Liver (tissue), 9 donors: ENCODE measurements around the gene VDAC1. TPM values are rescaled to one million over a fixed set of nuclear protein-coding genes. Genes with fewer than 3 reads are reported as not detected.
"Not testable (repeated sequence)": the region's sequence is repeated elsewhere in the genome, so short reads cannot be mapped to it uniquely, and the experiment has no call there.

Experiments used
- DNase-seq: peaks from one replicate; pipeline ENCODE4 v3.0.0-alpha.2; 2017; ENCODE audit warnings: low spot score
- H3K27ac ChIP-seq, 2 donors: one replicate each; pipeline ENCODE4 v1.7.0; 2013; ENCODE audit warnings: inconsistent platforms in 2 of 2, low read length in 2 of 2, control low read depth in 1 of 2, low read depth in 1 of 2, mild to moderate bottlenecking in 1 of 2
- H3K27me3 ChIP-seq, 4 donors: one replicate each; pipeline versions ENCODE4 v1.6.1 to v1.7.0; 2013; ENCODE audit warnings: low read length in 3 of 4, inconsistent platforms in 1 of 4, mild to moderate bottlenecking in 1 of 4, moderate library complexity in 1 of 4; ENCODE audit not compliant: control insufficient read depth in 4 of 4, insufficient read depth in 4 of 4
- H3K36me3 ChIP-seq, 4 donors: one replicate each; pipeline versions ENCODE4 v1.6.1 to v1.7.0; 2013; ENCODE audit warnings: low read length in 3 of 4, mild to moderate bottlenecking in 3 of 4, low read depth in 1 of 4, moderate library complexity in 1 of 4; ENCODE audit not compliant: control insufficient read depth in 4 of 4, insufficient read depth in 3 of 4
- H3K4me1 ChIP-seq, 4 donors: one replicate each; pipeline versions ENCODE4 v1.6.1 to v1.7.0; 2013; ENCODE audit warnings: low read length in 3 of 4, mild to moderate bottlenecking in 3 of 4, moderate library complexity in 1 of 4; ENCODE audit not compliant: control insufficient read depth in 4 of 4, insufficient read depth in 4 of 4
- H3K4me3 ChIP-seq, 3 donors: one replicate each; pipeline versions ENCODE4 v1.6.1 to v1.7.0; 2013; ENCODE audit warnings: low read length in 3 of 3, control low read depth in 1 of 3, low read depth in 1 of 3, mild to moderate bottlenecking in 1 of 3
- H3K9ac ChIP-seq, 2 donors: one replicate each; pipeline ENCODE4 v1.7.0; 2013; ENCODE audit warnings: low read length in 2 of 2, mild to moderate bottlenecking in 2 of 2, moderate library complexity in 2 of 2, control low read depth in 1 of 2, low read depth in 1 of 2
- H3K9me3 ChIP-seq, 4 donors: one replicate each; pipeline versions ENCODE4 v1.6.1 to v1.7.0; 2013; ENCODE audit warnings: low read length in 3 of 4; ENCODE audit not compliant: control insufficient read depth in 4 of 4
- FOXA1 ChIP-seq: IDR thresholded peaks from 2 replicates; pipeline ENCODE4 v1.6.1; 2016; ENCODE audit warnings: antibody characterized with exemption
- GABPA ChIP-seq, 2 donors: IDR thresholded peaks in 1 of 2; conservative IDR thresholded peaks in 1 of 2; 2 replicates each; pipeline ENCODE4 v1.6.1; 2016; ENCODE audit warnings: antibody characterized with exemption in 2 of 2, mild to moderate bottlenecking in 1 of 2, moderate library complexity in 1 of 2
- JUND ChIP-seq, 2 donors: IDR thresholded peaks; 2 replicates each; pipeline ENCODE4 v1.6.1; 2016; ENCODE audit warnings: antibody characterized with exemption in 2 of 2
- NR2F2 ChIP-seq: IDR thresholded peaks from 2 replicates; pipeline ENCODE4 v1.6.1; 2016; ENCODE audit warnings: antibody characterized with exemption
- RAD21 ChIP-seq, 2 donors: IDR thresholded peaks; 2 replicates each; pipeline ENCODE4 v1.6.1; 2016; ENCODE audit warnings: antibody characterized with exemption in 2 of 2, mild to moderate bottlenecking in 2 of 2
- RXRA ChIP-seq, 2 donors: IDR thresholded peaks; 2 replicates each; pipeline ENCODE4 v1.6.1; 2017 to 2018; ENCODE audit warnings: antibody characterized with exemption in 2 of 2, mild to moderate bottlenecking in 1 of 2
- SP1 ChIP-seq: IDR thresholded peaks from 2 replicates; pipeline ENCODE4 v1.6.1; 2018; ENCODE audit warnings: antibody characterized with exemption, mild to moderate bottlenecking
- TAF1 ChIP-seq: conservative IDR thresholded peaks from 2 replicates; pipeline ENCODE4 v1.6.1; 2016; ENCODE audit warnings: antibody characterized with exemption, mild to moderate bottlenecking
- WGBS: extraction: QIAGEN DNeasy Blood & Tissue Kit; methylation state at CpG from one replicate; pipeline ENCODE4 v1.1.7; 2013; 5-methylcytosine and 5-hydroxymethylcytosine counted together
- polyA plus RNA-seq, 2 donors: library from polyadenylated mRNA; stranded (reverse) in 1 of 2; unstranded in 1 of 2; fragments of 200-250 nt in 1 of 2; fragments of >200 nt in 1 of 2; fragmentation: Nextera tagmentation in 1 of 2; extraction: Ambion mirVana in 1 of 2; gene quantifications; one replicate each; pipeline versions ENCODE4 v1.2.1 to v1.2.3, GENCODE V29; 2013 to 2015
- total RNA-seq, 2 donors: library from RNA; depleted of rRNA; stranded (reverse); fragments of >200 nt; gene quantifications; one replicate each; pipeline ENCODE4 v1.2.3, GENCODE V29; 2014
- TF ChIP-seq, protein P1 (sequence below): IDR thresholded peaks from 2 replicates; pipeline ENCODE4 v1.6.1; 2016; ENCODE audit warnings: antibody characterized with exemption
- TF ChIP-seq, protein P2 (sequence below): IDR thresholded peaks from 2 replicates; pipeline ENCODE4 v1.6.1; 2016; ENCODE audit warnings: antibody characterized with exemption, mild to moderate bottlenecking
- TF ChIP-seq, protein P3 (sequence below): fragments of 150-350 bp; IDR thresholded peaks from 2 replicates; pipeline ENCODE4 v1.5.1; 2017; ENCODE audit warnings: improper control_type of control experiment, low read depth, low read length; ENCODE audit not compliant: missing input control
- donor health status: healthy.
- donor health status: healthy.
- donor health status: healthy.
- donor health status: healthy.
- donor health status: healthy.

VDAC1 gene
- total and polyA plus RNA-seq, 4 donors: 85.4 to 139 (median 121) TPM

DNA sequence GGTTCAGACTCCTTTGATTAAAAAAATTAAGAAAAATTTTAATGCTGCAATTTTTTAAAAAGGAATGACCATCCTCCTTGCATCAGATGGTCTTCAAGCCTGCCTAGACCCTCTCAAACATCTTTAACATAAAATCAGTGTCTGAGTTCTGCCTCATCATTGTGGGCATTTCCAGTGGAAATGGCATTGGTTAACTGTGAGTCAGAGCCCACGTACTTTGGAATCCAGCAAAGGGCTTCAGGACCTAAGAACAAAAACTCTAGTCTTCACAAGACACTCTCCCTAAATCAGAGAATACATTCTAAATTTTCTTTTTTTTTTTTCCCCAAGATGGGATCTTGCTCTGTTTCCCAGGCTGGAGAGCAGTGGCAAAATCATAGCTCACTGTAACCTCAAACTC, 26.9 kb downstream of the VDAC1 start:
- peaks cover 7 to 37% (median 21%) of the 10 kb centered on the region in 4 donors for H3K36me3 ChIP-seq
- TF ChIP-seq, protein P1, sequence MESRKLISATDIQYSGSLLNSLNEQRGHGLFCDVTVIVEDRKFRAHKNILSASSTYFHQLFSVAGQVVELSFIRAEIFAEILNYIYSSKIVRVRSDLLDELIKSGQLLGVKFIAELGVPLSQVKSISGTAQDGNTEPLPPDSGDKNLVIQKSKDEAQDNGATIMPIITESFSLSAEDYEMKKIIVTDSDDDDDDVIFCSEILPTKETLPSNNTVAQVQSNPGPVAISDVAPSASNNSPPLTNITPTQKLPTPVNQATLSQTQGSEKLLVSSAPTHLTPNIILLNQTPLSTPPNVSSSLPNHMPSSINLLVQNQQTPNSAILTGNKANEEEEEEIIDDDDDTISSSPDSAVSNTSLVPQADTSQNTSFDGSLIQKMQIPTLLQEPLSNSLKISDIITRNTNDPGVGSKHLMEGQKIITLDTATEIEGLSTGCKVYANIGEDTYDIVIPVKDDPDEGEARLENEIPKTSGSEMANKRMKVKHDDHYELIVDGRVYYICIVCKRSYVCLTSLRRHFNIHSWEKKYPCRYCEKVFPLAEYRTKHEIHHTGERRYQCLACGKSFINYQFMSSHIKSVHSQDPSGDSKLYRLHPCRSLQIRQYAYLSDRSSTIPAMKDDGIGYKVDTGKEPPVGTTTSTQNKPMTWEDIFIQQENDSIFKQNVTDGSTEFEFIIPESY: no peak
- no peaks in the 10 kb centered on the region for H3K27me3 ChIP-seq
- H3K27ac ChIP-seq: no peak overlapping the region
- no peak overlapping the region for H3K4me3 ChIP-seq
- no peaks in the 10 kb centered on the region for H3K9me3 ChIP-seq
- H3K4me1 ChIP-seq: peaks cover 0 to 14% (median 6%) of the 10 kb centered on the region in 4 donors
- 87% methylated on average over 1 of the region's 1 CpG for WGBS
- DNase-seq: no peak
- no peak overlapping the region for H3K9ac ChIP-seq

DNA sequence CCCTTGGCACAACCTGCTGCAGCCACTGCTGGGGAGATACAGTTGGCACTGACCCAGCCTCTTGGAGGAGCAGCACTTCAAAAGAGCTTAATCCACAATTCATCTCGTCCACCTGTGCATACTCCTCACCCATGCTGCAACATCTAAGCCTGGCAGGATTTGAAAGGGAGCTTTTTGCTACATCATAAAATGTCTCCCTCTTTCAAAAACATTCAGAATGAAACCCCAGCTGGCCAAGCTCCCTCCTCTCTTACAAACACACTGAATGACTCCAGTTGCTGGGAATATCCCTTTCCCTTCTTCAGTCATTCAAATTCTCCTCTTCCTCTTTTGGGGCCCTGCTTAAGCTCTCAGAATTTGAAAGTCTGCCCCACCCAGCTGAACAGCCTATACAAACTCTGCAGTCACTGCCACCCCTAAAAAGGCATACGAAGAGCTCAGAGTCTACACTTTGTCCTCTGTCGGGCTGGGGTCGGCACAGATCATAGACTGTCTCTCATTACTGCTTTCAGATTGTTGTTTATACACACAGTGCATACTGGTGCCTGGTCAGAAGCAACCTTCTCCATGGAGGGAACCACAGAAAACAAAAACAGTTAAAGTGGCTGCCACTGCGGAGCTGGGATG, 27.5 kb downstream of the VDAC1 start:
- Histone ChIP-seq H3K4me1 (peaks cover 0 to 14% (median 6%) of the 10 kb centered on the region in 4 donors), H3K9me3 (no peaks in the 10 kb centered on the region), H3K27ac (no peak overlapping the region), H3K27me3 (no peaks in the 10 kb centered on the region), H3K9ac (no peak overlapping the region), H3K36me3 (peaks cover 7 to 39% (median 22%) of the 10 kb centered on the region in 4 donors), H3K4me3 (no peak overlapping the region)
- 85% methylated on average over 5 of the region's 5 CpGs for WGBS
- TF ChIP-seq, protein P2, sequence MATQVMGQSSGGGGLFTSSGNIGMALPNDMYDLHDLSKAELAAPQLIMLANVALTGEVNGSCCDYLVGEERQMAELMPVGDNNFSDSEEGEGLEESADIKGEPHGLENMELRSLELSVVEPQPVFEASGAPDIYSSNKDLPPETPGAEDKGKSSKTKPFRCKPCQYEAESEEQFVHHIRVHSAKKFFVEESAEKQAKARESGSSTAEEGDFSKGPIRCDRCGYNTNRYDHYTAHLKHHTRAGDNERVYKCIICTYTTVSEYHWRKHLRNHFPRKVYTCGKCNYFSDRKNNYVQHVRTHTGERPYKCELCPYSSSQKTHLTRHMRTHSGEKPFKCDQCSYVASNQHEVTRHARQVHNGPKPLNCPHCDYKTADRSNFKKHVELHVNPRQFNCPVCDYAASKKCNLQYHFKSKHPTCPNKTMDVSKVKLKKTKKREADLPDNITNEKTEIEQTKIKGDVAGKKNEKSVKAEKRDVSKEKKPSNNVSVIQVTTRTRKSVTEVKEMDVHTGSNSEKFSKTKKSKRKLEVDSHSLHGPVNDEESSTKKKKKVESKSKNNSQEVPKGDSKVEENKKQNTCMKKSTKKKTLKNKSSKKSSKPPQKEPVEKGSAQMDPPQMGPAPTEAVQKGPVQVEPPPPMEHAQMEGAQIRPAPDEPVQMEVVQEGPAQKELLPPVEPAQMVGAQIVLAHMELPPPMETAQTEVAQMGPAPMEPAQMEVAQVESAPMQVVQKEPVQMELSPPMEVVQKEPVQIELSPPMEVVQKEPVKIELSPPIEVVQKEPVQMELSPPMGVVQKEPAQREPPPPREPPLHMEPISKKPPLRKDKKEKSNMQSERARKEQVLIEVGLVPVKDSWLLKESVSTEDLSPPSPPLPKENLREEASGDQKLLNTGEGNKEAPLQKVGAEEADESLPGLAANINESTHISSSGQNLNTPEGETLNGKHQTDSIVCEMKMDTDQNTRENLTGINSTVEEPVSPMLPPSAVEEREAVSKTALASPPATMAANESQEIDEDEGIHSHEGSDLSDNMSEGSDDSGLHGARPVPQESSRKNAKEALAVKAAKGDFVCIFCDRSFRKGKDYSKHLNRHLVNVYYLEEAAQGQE: no peak
- TF ChIP-seq, protein P3, sequence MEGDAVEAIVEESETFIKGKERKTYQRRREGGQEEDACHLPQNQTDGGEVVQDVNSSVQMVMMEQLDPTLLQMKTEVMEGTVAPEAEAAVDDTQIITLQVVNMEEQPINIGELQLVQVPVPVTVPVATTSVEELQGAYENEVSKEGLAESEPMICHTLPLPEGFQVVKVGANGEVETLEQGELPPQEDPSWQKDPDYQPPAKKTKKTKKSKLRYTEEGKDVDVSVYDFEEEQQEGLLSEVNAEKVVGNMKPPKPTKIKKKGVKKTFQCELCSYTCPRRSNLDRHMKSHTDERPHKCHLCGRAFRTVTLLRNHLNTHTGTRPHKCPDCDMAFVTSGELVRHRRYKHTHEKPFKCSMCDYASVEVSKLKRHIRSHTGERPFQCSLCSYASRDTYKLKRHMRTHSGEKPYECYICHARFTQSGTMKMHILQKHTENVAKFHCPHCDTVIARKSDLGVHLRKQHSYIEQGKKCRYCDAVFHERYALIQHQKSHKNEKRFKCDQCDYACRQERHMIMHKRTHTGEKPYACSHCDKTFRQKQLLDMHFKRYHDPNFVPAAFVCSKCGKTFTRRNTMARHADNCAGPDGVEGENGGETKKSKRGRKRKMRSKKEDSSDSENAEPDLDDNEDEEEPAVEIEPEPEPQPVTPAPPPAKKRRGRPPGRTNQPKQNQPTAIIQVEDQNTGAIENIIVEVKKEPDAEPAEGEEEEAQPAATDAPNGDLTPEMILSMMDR: no peak
- no peak for TF ChIP-seq RAD21 (IDR thresholded peaks at IDR 0.05)
- no peak for TF ChIP-seq NR2F2
- TF ChIP-seq SP1: no peak
- TF ChIP-seq GABPA (IDR thresholded peaks at IDR 0.05 in 1 of 2, conservative IDR thresholded peaks at IDR 0.05 in 1 of 2): no peak
- TF ChIP-seq JUND (IDR thresholded peaks at IDR 0.05): no peak
- no peak for TF ChIP-seq RXRA (IDR thresholded peaks at IDR 0.05)
- no peak for TF ChIP-seq FOXA1
- no peak for TF ChIP-seq TAF1
- no peak for DNase-seq

DNA sequence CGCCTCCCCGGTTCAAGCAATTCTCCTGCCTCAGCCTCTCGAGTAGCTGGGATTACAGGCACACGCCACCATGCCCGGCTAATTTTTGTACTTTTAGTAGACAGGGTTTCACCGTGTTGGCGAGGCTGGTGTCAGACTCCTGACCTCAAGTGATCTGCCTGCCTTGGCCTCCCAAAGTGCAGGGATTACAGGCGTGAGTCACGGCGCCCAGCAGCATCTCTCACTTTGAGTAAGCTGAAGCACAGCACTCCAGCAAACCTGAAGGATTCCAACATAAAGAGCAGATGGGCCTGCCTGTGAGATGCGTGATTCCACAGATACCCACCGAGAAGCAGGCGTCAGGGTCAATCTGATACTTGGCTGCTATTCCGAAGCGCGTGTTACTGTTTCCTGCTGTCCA, 29.2 kb downstream of the VDAC1 start:
- H3K36me3 ChIP-seq: peaks cover 5 to 34% (median 20%) of the 10 kb centered on the region in 4 donors

More for the DNA sequence above, 29.2 kb downstream of the VDAC1 start:
- 97% methylated on average over 16 of the region's 16 CpGs for WGBS
- not testable (repeated sequence) for H3K9ac ChIP-seq, H3K4me3 ChIP-seq, DNase-seq, H3K27ac ChIP-seq, H3K27me3 ChIP-seq, H3K9me3 ChIP-seq
- H3K4me1 ChIP-seq: peaks cover 0 to 15% (median 6%) of the 10 kb centered on the region in 4 donors
